GM12874 (cell line): ENCODE data around the gene FZD4.

Experiments
- CTCF ChIP-seq: IDR thresholded peaks from 2 replicates; pipeline ENCODE4 v1.5.1; 2011; ENCODE audit warnings: low read depth, mild to moderate bottlenecking, control low read depth, low read length, moderate library complexity; ENCODE audit not compliant: insufficient read depth

FZD4 gene

GRCh38 chr11:86990515-86990914 lies 35.3 kb upstream of the FZD4 start:
- no peak for TF ChIP-seq CTCF

GRCh38 chr11:86990031-86990430 lies 34.8 kb upstream of the FZD4 start:
- no peak for TF ChIP-seq CTCF

GRCh38 chr11:86988351-86988881 lies 33.2 kb upstream of the FZD4 start:
- no peak for TF ChIP-seq CTCF

GRCh38 chr11:86987679-86988078 lies 32.5 kb upstream of the FZD4 start:
- no peak for TF ChIP-seq CTCF

GRCh38 chr11:86984701-86985100 lies 29.5 kb upstream of the FZD4 start:
- no peak for TF ChIP-seq CTCF

- TF ChIP-seq CTCF, result no peak
Measured at GRCh38 chr11:86983021-86983488, 27.9 kb upstream of the FZD4 start.

- no peak for TF ChIP-seq CTCF
Measured at GRCh38 chr11:86981777-86982540, 26.8 kb upstream of the FZD4 start.
